ENCODE data around the gene BACH2.

Gene BACH2

GRCh38 chr6:90003069-90003795, 293.4 kb downstream of the BACH2 start:
- no peak for DNase-seq (ENCODE audit: low read depth)
- H3K4me3 ChIP-seq (ENCODE audit: low read depth, low read length) = no peak overlapping the region
- TF ChIP-seq CTCF (IDR thresholded peaks at IDR 0.05; ENCODE audit: insufficient read depth, low read depth, low read length, missing control alignments) = no peak

DNA sequence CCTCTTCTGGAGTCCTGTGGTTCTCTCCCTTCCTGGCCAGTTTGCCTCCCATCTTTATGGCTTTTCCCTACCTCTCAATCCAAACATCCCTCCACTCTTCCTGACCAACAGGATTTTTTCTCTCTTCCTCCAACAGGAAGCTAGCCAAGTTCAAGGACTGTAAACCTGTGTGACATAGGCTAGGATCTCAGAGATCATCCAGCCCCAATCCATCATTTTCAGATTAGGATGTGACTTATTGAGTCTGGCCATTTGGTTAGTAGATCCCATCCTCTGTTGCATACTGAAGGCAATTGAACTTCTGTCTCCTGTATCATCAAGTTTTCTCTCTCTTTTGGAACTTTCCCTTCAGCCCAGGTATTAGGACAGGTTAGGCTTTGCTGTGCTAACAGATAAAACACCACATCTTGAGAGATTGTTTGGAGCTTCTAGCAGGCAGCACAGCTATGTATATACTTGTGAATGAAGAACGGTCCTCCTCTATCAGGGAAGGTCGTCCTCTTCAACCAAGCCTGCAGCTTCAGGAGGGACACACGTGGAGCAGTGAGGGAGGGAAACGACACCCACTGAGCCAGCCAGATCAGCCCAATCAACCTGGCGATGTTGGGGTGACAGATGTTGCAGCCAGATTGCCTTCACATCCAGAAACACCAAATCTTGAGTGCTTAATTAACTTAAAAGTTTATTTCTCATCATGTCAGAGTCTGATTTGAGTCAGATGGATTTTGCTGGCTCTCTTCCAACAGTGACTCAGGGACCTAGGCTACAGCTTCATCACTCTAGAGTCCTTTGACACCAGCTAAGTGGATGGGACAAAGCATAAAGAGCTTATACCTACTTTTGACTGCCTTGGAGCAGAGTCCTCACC, 295.5 kb downstream of the BACH2 start:
- no peak for TF ChIP-seq CTCF (IDR thresholded peaks at IDR 0.05; ENCODE audit: insufficient read depth, low read depth, low read length, missing control alignments)
- H3K4me3 ChIP-seq (ENCODE audit: low read depth, low read length) = no peak overlapping the region
- no peak for DNase-seq (ENCODE audit: low read depth)

DNA sequence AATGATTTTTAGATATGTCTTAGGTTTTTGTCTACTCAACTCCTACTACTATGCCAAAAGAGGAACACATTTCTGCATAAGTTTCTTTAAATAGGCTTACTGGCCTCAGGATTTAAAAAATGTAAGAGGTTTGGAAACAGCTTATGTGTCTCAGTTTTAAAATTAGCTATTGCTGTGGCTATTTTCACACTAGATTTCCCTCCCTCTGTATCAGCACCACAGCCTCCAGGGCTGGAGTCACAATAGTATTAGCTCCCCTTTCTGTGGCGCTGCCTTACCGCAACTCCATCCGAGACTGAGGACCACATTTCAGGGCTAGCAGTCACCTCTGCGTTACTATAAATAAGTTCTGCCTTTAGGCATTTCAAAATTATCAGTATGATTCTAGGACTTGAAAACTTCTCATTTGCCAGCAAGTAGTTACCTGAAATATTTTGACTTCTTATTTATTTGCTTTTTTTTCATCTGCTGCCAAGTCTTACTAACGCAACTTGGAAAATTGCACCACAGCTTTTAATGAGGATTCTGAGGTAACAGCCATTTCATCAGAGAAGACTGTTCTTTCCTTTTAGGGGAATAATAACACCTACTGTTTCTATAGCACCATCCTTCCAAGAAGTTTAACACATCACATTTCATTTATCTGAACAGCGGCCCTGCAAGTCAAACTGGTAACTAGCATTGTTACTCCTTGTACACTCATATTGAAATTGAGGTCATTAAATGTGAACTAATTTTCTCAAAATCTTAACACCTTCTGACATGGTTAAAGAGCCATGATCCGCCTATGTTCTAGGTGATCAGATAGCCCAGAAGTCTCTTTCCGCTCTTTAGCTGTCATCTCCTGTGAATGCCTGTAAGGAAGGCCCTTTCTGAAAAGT, 296.5 kb downstream of the BACH2 start:
- TF ChIP-seq CTCF (IDR thresholded peaks at IDR 0.05; ENCODE audit: insufficient read depth, low read depth, low read length, missing control alignments) = no peak
- no peak overlapping the region for H3K4me3 ChIP-seq (ENCODE audit: low read depth, low read length)
- DNase-seq (ENCODE audit: low read depth) = no peak

DNA sequence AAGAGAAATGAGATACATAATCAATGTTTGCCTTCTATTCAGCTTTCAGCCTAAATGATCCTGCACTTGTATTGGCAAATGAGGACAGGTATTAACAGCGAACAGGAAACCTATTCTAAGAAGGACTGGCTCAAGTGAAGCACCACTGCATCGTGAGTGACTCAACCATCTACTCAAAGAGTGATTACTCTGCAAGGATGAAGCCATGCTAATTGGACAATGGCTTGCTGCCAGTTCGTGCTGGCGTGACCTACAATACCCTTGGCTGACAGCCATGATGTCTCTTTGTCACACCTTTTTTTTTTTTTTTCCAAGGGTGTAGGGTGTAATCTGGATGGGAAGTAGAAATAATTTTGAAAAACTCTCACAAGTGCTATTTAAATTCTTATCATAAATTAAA, 297.5 kb downstream of the BACH2 start:
- DNase-seq (ENCODE audit: low read depth) = no peak
- TF ChIP-seq CTCF (IDR thresholded peaks at IDR 0.05; ENCODE audit: insufficient read depth, low read depth, low read length, missing control alignments) = no peak
- no peak overlapping the region for H3K4me3 ChIP-seq (ENCODE audit: low read depth, low read length)

DNA sequence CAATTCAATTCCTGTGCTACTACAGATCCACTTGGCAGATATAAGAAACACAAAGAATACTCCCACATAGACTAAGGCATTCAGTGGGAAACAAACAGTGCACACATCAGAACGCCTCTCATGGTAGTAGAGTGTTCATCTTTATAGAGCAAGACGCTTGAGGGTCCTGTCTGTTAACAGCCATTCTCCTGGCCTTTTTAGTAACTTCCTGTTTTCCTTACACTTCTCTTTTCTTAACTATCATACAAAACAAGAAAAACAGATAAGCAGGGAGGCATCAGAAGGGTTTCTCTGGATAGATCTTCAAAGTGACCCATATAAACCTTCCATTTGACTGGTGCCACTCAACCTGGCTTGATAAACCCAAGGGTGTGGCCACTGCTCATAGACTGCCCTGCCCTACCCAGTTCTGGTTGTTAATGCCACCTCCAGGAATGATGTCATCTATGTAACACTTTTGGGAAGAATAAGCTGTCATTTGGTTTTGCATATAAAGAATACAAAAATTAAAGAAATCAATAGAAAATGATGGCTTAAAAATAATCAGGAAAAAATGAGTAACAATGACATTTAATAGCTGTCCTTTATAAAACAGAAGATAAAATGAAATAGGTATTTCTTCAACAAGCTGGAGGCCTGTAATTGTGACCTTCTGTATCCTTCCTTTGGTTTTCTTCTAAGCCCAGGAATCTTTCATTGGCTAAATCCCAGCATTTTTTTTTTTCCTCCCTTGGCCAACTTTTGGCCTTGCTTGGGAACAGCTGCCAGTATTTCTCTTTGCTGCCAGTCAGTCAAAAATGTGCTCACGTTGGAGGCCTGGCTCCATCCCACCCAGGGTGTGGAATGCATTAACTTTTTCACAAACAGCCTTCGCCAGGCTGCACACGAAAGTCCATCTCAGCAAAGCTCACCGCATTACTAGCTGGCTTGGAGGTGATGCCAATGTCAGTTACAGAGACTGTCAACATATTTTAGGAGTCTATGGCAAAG, 298.9 kb downstream of the BACH2 start:
- no peak for TF ChIP-seq CTCF (IDR thresholded peaks at IDR 0.05; ENCODE audit: insufficient read depth, low read depth, low read length, missing control alignments)
- H3K4me3 ChIP-seq (ENCODE audit: low read depth, low read length) = no peak overlapping the region
- DNase-seq (ENCODE audit: low read depth) = no peak

GRCh38 chr6:89993411-89993810, 303.2 kb downstream of the BACH2 start:
- H3K4me3 ChIP-seq (ENCODE audit: low read depth, low read length) = no peak overlapping the region
- no peak for DNase-seq (ENCODE audit: low read depth)
- no peak for TF ChIP-seq CTCF (IDR thresholded peaks at IDR 0.05; ENCODE audit: insufficient read depth, low read depth, low read length, missing control alignments)
